Tibial nerve (tissue), 3 donors: ENCODE data around the gene MAPK8IP3.

Source experiments
- POLR2A ChIP-seq, 2 donors: fragments of 450-650 bp; IDR thresholded peaks; one replicate each; pipeline ENCODE4 v1.6.1; 2017; ENCODE audit warnings: antibody characterized with exemption in 2 of 2, mild to moderate bottlenecking in 2 of 2, moderate library complexity in 2 of 2
- TF ChIP-seq, protein P1 (sequence below), 5 experiments: fragments of 200-600 bp in 3 of 5; fragments of 450-650 bp in 2 of 5; sonication (generic) in 3 of 5; IDR thresholded peaks; one replicate each; pipeline ENCODE4 v1.5.1; 2016 to 2019; ENCODE audit warnings: antibody characterized with exemption in 5 of 5, mild to moderate bottlenecking in 3 of 5, moderate library complexity in 2 of 5

DNA sequence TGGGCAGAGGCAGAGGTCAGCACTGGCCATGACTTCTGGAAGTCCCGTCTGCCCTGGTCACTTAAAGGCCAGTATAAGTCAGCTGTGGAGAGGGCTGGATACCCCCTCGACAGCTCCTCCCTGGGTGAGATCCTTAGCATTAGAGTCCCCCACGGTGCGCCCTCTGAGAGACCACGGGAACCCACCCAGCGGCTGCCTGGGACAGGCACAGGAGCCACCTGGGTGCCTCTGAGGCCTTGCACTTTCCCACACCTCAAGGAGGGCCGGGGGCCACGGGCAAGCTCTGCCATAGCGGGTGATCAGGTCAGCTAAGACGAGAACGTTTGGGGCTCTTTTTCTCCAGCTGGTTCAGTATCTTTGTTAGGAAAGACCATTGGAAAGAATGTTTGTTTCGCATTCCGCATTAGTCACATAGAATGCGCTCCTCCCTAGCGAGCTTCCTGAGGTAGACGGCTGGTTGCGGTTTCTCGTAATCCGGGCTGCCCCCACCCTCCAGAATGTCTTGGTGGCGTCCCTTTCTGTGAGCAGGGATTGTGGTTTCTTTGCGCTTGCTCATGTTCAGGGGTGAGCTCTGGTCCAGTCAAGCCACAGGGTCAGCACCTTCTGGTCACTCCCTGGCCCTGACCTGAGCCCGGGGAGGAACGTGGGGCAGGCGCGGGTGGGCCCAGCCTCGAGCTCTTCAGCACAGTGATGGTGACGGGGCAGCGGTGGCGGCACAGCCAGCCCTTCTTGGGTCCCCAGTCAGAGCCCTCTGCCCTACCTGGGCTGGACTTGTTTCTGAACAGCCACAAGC, 40.1 kb downstream of the MAPK8IP3 start:
- TF ChIP-seq, protein P1, sequence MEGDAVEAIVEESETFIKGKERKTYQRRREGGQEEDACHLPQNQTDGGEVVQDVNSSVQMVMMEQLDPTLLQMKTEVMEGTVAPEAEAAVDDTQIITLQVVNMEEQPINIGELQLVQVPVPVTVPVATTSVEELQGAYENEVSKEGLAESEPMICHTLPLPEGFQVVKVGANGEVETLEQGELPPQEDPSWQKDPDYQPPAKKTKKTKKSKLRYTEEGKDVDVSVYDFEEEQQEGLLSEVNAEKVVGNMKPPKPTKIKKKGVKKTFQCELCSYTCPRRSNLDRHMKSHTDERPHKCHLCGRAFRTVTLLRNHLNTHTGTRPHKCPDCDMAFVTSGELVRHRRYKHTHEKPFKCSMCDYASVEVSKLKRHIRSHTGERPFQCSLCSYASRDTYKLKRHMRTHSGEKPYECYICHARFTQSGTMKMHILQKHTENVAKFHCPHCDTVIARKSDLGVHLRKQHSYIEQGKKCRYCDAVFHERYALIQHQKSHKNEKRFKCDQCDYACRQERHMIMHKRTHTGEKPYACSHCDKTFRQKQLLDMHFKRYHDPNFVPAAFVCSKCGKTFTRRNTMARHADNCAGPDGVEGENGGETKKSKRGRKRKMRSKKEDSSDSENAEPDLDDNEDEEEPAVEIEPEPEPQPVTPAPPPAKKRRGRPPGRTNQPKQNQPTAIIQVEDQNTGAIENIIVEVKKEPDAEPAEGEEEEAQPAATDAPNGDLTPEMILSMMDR (IDR thresholded peaks at IDR 0.05), result no peak
- no peak for TF ChIP-seq POLR2A (IDR thresholded peaks at IDR 0.05)
